ENCODE data around the gene GBX1. TPM values are rescaled to one million over a fixed set of nuclear protein-coding genes. Genes with fewer than 3 reads are reported as not detected.

GBX1 gene
- polyA plus RNA-seq, 1 donor (not counting 4 experiments of a cell fraction or from before 2014, with no cell fraction given), result not detected

DNA sequence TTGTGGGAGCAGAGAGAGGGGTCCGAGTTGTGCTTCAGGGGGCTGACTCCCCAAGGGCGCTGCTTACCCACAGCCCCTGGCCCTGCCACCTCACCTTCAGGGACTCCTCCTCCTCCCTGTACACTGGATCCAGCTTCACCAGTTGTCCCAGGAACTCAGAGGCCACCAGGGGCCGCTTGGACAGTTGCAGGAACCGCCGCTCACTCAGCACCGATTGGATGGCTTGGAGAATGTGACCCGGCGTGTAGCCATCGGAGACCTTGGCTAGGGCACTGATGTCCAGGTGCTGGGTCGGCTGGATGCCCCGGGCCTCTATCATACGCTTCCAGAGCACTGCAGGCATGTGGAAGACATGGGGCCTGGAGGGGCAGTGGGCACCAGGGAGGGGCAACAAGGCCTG is 24.1 kb upstream of the GBX1 start:
- Histone ChIP-seq H4K20me1 (ENCODE audit: control insufficient read depth, extremely low read depth, insufficient read depth, low read length) (no peaks in the 10 kb centered on the region), H3K27ac (ENCODE audit: control insufficient read depth, insufficient read depth, low read length) (no peak overlapping the region), H3K79me2 (ENCODE audit: control insufficient read depth, insufficient read depth, low read length) (no peaks in the 10 kb centered on the region), H3K9me1 (ENCODE audit: control insufficient read depth, extremely low read depth, insufficient read depth, low read length) (no peaks in the 10 kb centered on the region), H3K4me2 (ENCODE audit: control insufficient read depth, extremely low read depth, insufficient read depth, low read depth, low read length) (no peak overlapping the region), H3K36me3 (ENCODE audit: control insufficient read depth in 2 of 2, extremely low read depth in 1 of 2, insufficient read depth in 2 of 2, low read length in 2 of 2) (no peaks in the 10 kb centered on the region), H3K9ac (ENCODE audit: control insufficient read depth, extremely low read depth, insufficient read depth, low read length) (no peak overlapping the region), H3K27me3 (ENCODE audit: control insufficient read depth, extremely low read depth, insufficient read depth, low read length) (peaks cover 38% of the 10 kb centered on the region), H3K4me3 (ENCODE audit: control insufficient read depth in 2 of 3, extremely low read depth in 1 of 3, insufficient read depth in 2 of 3, low read depth in 1 of 3, low read length in 3 of 3) (no peak overlapping the region), H3K9me3 (ENCODE audit: control insufficient read depth, low read depth, low read length) (no peaks in the 10 kb centered on the region), H3K4me1 (ENCODE audit: control insufficient read depth, extremely low read depth, insufficient read depth, low read length) (no peaks in the 10 kb centered on the region), H2AFZ (ENCODE audit: control insufficient read depth, low read length) (no peak overlapping the region)
- no peak for DNase-seq (ENCODE audit: low read depth, low spot score)
- no peak for FAIRE-seq
- TF ChIP-seq EZH2 (IDR thresholded peaks at IDR 0.05; ENCODE audit: low read length), result no peak
- TF ChIP-seq, protein P1, sequence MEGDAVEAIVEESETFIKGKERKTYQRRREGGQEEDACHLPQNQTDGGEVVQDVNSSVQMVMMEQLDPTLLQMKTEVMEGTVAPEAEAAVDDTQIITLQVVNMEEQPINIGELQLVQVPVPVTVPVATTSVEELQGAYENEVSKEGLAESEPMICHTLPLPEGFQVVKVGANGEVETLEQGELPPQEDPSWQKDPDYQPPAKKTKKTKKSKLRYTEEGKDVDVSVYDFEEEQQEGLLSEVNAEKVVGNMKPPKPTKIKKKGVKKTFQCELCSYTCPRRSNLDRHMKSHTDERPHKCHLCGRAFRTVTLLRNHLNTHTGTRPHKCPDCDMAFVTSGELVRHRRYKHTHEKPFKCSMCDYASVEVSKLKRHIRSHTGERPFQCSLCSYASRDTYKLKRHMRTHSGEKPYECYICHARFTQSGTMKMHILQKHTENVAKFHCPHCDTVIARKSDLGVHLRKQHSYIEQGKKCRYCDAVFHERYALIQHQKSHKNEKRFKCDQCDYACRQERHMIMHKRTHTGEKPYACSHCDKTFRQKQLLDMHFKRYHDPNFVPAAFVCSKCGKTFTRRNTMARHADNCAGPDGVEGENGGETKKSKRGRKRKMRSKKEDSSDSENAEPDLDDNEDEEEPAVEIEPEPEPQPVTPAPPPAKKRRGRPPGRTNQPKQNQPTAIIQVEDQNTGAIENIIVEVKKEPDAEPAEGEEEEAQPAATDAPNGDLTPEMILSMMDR (optimal IDR thresholded peaks at IDR 0.05 in 1 of 3, IDR thresholded peaks at IDR 0.05 in 1 of 3, conservative IDR thresholded peaks at IDR 0.05 in 1 of 3; ENCODE audit: extremely low read depth in 1 of 3, insufficient read depth in 2 of 3, low read length in 3 of 3), result no peak
- dilution Hi-C loops (cut with MboI; ENCODE audit: extremely low pct_ligation_motif_present, low sequenced_read_pairs), result no loop called here

DNA sequence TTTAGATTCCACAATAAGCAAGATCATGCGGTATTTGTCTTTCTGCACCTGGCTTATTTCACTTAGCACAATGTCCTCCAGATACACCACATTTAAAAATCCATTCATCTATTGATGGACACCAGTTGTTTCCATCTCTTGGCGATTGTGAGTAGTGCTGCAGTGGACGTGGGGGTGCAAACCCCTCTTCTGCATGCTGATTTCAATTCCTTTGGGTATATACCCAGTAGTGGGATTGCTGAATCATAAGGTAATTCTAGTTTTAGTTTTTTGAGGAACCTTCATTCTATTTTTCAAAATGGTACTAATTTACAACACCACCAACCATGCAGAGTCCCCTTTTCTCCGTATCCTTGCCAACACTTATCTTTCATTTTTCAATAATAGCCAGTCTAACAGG is 21.5 kb upstream of the GBX1 start:
- Histone ChIP-seq H3K9me1 (ENCODE audit: control insufficient read depth, extremely low read depth, insufficient read depth, low read length) (no peaks in the 10 kb centered on the region), H4K20me1 (ENCODE audit: control insufficient read depth, extremely low read depth, insufficient read depth, low read length) (no peaks in the 10 kb centered on the region), H3K4me3 (ENCODE audit: control insufficient read depth in 2 of 3, extremely low read depth in 1 of 3, insufficient read depth in 2 of 3, low read depth in 1 of 3, low read length in 3 of 3) (no peak overlapping the region), H3K36me3 (ENCODE audit: control insufficient read depth in 2 of 2, extremely low read depth in 1 of 2, insufficient read depth in 2 of 2, low read length in 2 of 2) (no peaks in the 10 kb centered on the region), H3K4me1 (ENCODE audit: control insufficient read depth, extremely low read depth, insufficient read depth, low read length) (no peaks in the 10 kb centered on the region), H3K9ac (ENCODE audit: control insufficient read depth, extremely low read depth, insufficient read depth, low read length) (no peak overlapping the region), H3K9me3 (ENCODE audit: control insufficient read depth, low read depth, low read length) (no peaks in the 10 kb centered on the region), H3K4me2 (ENCODE audit: control insufficient read depth, extremely low read depth, insufficient read depth, low read depth, low read length) (no peak overlapping the region), H3K27ac (ENCODE audit: control insufficient read depth, insufficient read depth, low read length) (no peak overlapping the region), H3K79me2 (ENCODE audit: control insufficient read depth, insufficient read depth, low read length) (no peaks in the 10 kb centered on the region), H2AFZ (ENCODE audit: control insufficient read depth, low read length) (no peak overlapping the region), H3K27me3 (ENCODE audit: control insufficient read depth, extremely low read depth, insufficient read depth, low read length) (peaks cover 22% of the 10 kb centered on the region)
- TF ChIP-seq, protein P1 (optimal IDR thresholded peaks at IDR 0.05 in 1 of 3, IDR thresholded peaks at IDR 0.05 in 1 of 3, conservative IDR thresholded peaks at IDR 0.05 in 1 of 3; ENCODE audit: extremely low read depth in 1 of 3, insufficient read depth in 2 of 3, low read length in 3 of 3), result no peak
- no peak for TF ChIP-seq EZH2 (IDR thresholded peaks at IDR 0.05; ENCODE audit: low read length)
- FAIRE-seq (no peak), DNase-seq (ENCODE audit: low read depth, low spot score) (no peak)
- dilution Hi-C loops (cut with MboI; ENCODE audit: extremely low pct_ligation_motif_present, low sequenced_read_pairs), result no loop called here
